AG09319 (cell line): ENCODE measurements around the gene FMN1.

ENCODE experiments used
- DNase-seq: peaks from one replicate; pipeline ENCODE4 v3.0.0-alpha.2; 2010; ENCODE audit warnings: low read depth; ENCODE audit errors: extremely low read depth
- CTCF ChIP-seq: IDR thresholded peaks from 2 replicates; pipeline ENCODE4 v1.5.1; 2011; ENCODE audit warnings: low read depth, mild to moderate bottlenecking, inconsistent platforms, low read length, moderate library complexity

Gene FMN1

GRCh38 chr15:33194704-33195670 is at the start of gene FMN1:
FMN1 (minus strand) TSS chr15:33194714; CDS start chr15:33154914, 39,800 bp downstream.
- peak; percentile 70 for DNase-seq
- TF ChIP-seq CTCF = no peak

- no peak for TF ChIP-seq CTCF
- DNase-seq = no peak
Observed at GRCh38 chr15:33243869-33244268, 49.4 kb upstream of the FMN1 start.

- no peak for DNase-seq
- TF ChIP-seq CTCF = no peak
Observed at GRCh38 chr15:33243393-33243792, 48.9 kb upstream of the FMN1 start.

- peak; percentile 33 for TF ChIP-seq CTCF
- DNase-seq = no peak
Observed at GRCh38 chr15:33242669-33243191, 48.2 kb upstream of the FMN1 start.

GRCh38 chr15:33242165-33242564 is 47.7 kb upstream of the FMN1 start:
- TF ChIP-seq CTCF = no peak
- DNase-seq = no peak

- DNase-seq = no peak
Observed at GRCh38 chr15:33236841-33237509, 42.5 kb upstream of the FMN1 start.

More at GRCh38 chr15:33236841-33237509, 42.5 kb upstream of the FMN1 start:
- TF ChIP-seq CTCF = no peak
